ENCODE measurements around the gene LYPD3.

DNA sequence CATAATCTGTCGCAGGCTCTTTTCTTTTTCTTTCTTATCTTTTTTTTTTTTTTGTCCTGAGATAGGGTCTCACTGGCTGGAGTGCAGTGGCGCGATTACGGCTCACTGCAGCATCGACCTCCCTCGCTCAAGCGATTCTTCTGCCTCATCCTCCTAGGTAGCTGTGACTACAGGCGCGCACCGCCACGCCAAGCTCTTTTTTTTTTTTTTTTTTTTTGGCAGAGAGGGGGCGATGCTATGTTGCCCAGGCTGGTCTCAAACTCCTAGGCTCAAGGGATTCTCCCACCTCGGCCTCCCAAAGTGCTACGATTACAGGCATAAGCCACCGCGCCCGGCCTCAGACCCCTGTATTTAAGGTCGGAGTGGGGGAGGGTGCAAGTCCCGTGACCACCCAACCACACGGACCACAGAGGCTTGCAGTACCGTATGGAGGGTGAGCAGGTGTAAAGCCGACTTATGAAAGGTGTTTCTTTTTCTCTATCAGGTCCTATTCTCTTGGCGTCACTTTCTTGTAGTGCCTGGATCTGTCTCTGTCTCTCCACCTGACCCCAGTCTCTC is 37.1 kb upstream of the LYPD3 start:
- TF ChIP-seq, protein P1, sequence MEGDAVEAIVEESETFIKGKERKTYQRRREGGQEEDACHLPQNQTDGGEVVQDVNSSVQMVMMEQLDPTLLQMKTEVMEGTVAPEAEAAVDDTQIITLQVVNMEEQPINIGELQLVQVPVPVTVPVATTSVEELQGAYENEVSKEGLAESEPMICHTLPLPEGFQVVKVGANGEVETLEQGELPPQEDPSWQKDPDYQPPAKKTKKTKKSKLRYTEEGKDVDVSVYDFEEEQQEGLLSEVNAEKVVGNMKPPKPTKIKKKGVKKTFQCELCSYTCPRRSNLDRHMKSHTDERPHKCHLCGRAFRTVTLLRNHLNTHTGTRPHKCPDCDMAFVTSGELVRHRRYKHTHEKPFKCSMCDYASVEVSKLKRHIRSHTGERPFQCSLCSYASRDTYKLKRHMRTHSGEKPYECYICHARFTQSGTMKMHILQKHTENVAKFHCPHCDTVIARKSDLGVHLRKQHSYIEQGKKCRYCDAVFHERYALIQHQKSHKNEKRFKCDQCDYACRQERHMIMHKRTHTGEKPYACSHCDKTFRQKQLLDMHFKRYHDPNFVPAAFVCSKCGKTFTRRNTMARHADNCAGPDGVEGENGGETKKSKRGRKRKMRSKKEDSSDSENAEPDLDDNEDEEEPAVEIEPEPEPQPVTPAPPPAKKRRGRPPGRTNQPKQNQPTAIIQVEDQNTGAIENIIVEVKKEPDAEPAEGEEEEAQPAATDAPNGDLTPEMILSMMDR (conservative IDR thresholded peaks at IDR 0.05; ENCODE audit: low read length), result no peak
- no peak for TF ChIP-seq EZH2phosphoT487 (IDR thresholded peaks at IDR 0.05; ENCODE audit: borderline replicate concordance, low read depth, low read length)

Data from OCI-LY7 (cell line).